HepG2 (cell line): ENCODE results near the gene CERS6. TPM values are rescaled to one million over a fixed set of nuclear protein-coding genes. Genes with fewer than 3 reads are reported as not detected.

Source experiments
- AHR ChIP-seq: IDR thresholded peaks from 2 replicates; pipeline ENCODE4 v1.6.1; 2018; ENCODE audit warnings: missing genetic modification reagents, missing compliant biosample characterization
- ARNT2 ChIP-seq: sonication (generic); formaldehyde crosslinking; IDR thresholded peaks from 2 replicates; pipeline ENCODE4 v1.8.0; 2022; ENCODE audit warnings: mild to moderate bottlenecking, low read depth, missing genetic modification reagents, moderate library complexity
- BHLHE40 ChIP-seq: IDR thresholded peaks from 2 replicates; pipeline ENCODE4 v1.6.1; 2011; ENCODE audit warnings: low read length, improper control_type of control experiment
- CENPT ChIP-seq: sonication (generic); formaldehyde crosslinking; IDR thresholded peaks from 2 replicates; pipeline ENCODE4 v1.8.0; 2022; ENCODE audit warnings: low read depth, mild to moderate bottlenecking, moderate library complexity, missing genetic modification reagents
- CREM ChIP-seq, 2 experiments: sonication (generic) in 1 of 2; formaldehyde crosslinking in 1 of 2; IDR thresholded peaks; 2 replicates each; pipeline versions ENCODE4 v1.4.0 to v1.6.1; 2016 to 2020; ENCODE audit warnings: antibody characterized with exemption in 1 of 2, mild to moderate bottlenecking in 1 of 2, missing genetic modification reagents in 1 of 2
- HNRNPL ChIP-seq: fragments of 200-400 bp; formaldehyde crosslinking; IDR thresholded peaks from 2 replicates; pipeline ENCODE4 v1.6.1; 2017; ENCODE audit warnings: mild to moderate bottlenecking, low read depth, low read length
- ISL2 ChIP-seq: sonication (generic); formaldehyde crosslinking; IDR thresholded peaks from 2 replicates; pipeline ENCODE4 v1.5.0; 2020; ENCODE audit warnings: missing genetic modification reagents
- MED13 ChIP-seq: sonication (generic); formaldehyde crosslinking; IDR thresholded peaks from 2 replicates; pipeline ENCODE4 v1.5.0; 2020; ENCODE audit warnings: missing genetic modification reagents
- MED8 ChIP-seq: sonication (generic); formaldehyde crosslinking; IDR thresholded peaks from 2 replicates; pipeline ENCODE4 v1.8.1; 2023; ENCODE audit warnings: mild to moderate bottlenecking, missing genetic modification reagents; ENCODE audit not compliant: insufficient replicate concordance
- MEF2D ChIP-seq: sonication (generic); formaldehyde crosslinking; IDR thresholded peaks from 2 replicates; pipeline ENCODE4 v1.5.1; 2020; ENCODE audit warnings: mild to moderate bottlenecking, missing genetic modification reagents
- NR2F2 ChIP-seq: IDR thresholded peaks from 2 replicates; pipeline ENCODE4 v1.6.1; 2012; ENCODE audit warnings: low read depth, inconsistent platforms, borderline replicate concordance
- PITX1 ChIP-seq: sonication (generic); formaldehyde crosslinking; IDR thresholded peaks from 2 replicates; pipeline ENCODE4 v1.5.1; 2020; ENCODE audit warnings: mild to moderate bottlenecking, missing genetic modification reagents
- RELA ChIP-seq: sonication (generic); formaldehyde crosslinking; IDR thresholded peaks from 2 replicates; pipeline ENCODE4 v1.4.0; 2020; ENCODE audit warnings: missing genetic modification reagents
- SNAI1 ChIP-seq: sonication (generic); formaldehyde crosslinking; IDR thresholded peaks from 2 replicates; pipeline ENCODE4 v1.5.0; 2020; ENCODE audit warnings: mild to moderate bottlenecking, missing genetic modification reagents, borderline replicate concordance
- SSRP1 ChIP-seq: IDR thresholded peaks from 2 replicates; pipeline ENCODE4 v1.6.1; 2016; ENCODE audit warnings: control low read depth
- TBL1XR1 ChIP-seq: fragments of 150-350 bp; IDR thresholded peaks from 2 replicates; pipeline ENCODE4 v1.6.1; 2014; ENCODE audit warnings: borderline replicate concordance, low read length; ENCODE audit not compliant: partially characterized antibody
- TEAD3 ChIP-seq: optimal IDR thresholded peaks from 2 replicates; pipeline ENCODE3; 2016; ENCODE audit warnings: borderline replicate concordance
- THAP7 ChIP-seq: sonication (generic); formaldehyde crosslinking; IDR thresholded peaks from 2 replicates; pipeline ENCODE4 v1.8.1; 2023; ENCODE audit warnings: mild to moderate bottlenecking, missing genetic modification reagents
- ZBTB34 ChIP-seq: sonication (generic); formaldehyde crosslinking; IDR thresholded peaks from 2 replicates; pipeline ENCODE4 v1.8.0; 2022; ENCODE audit warnings: mild to moderate bottlenecking, missing genetic modification reagents
- ZBTB8A ChIP-seq: sonication (generic); formaldehyde crosslinking; IDR thresholded peaks from 2 replicates; pipeline ENCODE4 v1.4.0; 2020; ENCODE audit warnings: mild to moderate bottlenecking, low read depth, missing genetic modification reagents, borderline replicate concordance
- ZNF205 ChIP-seq: IDR thresholded peaks from 2 replicates; pipeline ENCODE4 v1.6.1; 2018; ENCODE audit warnings: missing biosample characterization, missing genetic modification reagents
- ZNF414 ChIP-seq: sonication (generic); formaldehyde crosslinking; IDR thresholded peaks from 2 replicates; pipeline ENCODE4 v1.5.0; 2020; ENCODE audit warnings: missing genetic modification reagents
- ZNF576 ChIP-seq: sonication (generic); formaldehyde crosslinking; IDR thresholded peaks from 2 replicates; pipeline ENCODE4 v1.4.0; 2020; ENCODE audit warnings: mild to moderate bottlenecking, missing genetic modification reagents
- polyA plus RNA-seq, 8 experiments: library from polyadenylated mRNA; depleted of rRNA in 3 of 8; stranded (reverse) in 7 of 8; unstranded in 1 of 8; fragments of >200 nt; fragmentation: Illumina TruSeq in 4 of 8; extraction: Trizol in 4 of 8; gene quantifications; 2 replicates each; pipeline versions ENCODE4 v1.2.1 to v1.2.3, GENCODE V29; 2011 to 2016; ENCODE audit warnings: low read depth in 4 of 8, missing spikeins in 1 of 8, mixed read lengths in 1 of 8; ENCODE audit not compliant: insufficient read depth in 1 of 8
- total RNA-seq, 5 experiments: library from RNA; depleted of rRNA; stranded (reverse); fragments of >200 nt; fragmentation: Illumina TruSeq; extraction: Trizol; gene quantifications; 2 replicates each; pipeline ENCODE4 v1.2.3, GENCODE V29; 2016; ENCODE audit warnings: low read depth in 1 of 5
- TF ChIP-seq, protein P1 (sequence below): sonication (generic); formaldehyde crosslinking; IDR thresholded peaks from 2 replicates; pipeline ENCODE4 v1.4.0; 2020; ENCODE audit warnings: missing genetic modification reagents
- TF ChIP-seq, protein P2 (sequence below): sonication (generic); formaldehyde crosslinking; conservative IDR thresholded peaks from 2 replicates; pipeline ENCODE4 v1.8.0; 2022; ENCODE audit warnings: low read depth, missing genetic modification reagents

CERS6 gene
- total and polyA plus RNA-seq, 2 of the 13 experiments (the other 11 are each of a cell fraction or from before 2014, with no cell fraction given) = 10.1 to 20.3 TPM

GRCh38 chr2:168478206-168478605 is 22.1 kb downstream of the CERS6 start (continued):
- TF ChIP-seq, protein P1, sequence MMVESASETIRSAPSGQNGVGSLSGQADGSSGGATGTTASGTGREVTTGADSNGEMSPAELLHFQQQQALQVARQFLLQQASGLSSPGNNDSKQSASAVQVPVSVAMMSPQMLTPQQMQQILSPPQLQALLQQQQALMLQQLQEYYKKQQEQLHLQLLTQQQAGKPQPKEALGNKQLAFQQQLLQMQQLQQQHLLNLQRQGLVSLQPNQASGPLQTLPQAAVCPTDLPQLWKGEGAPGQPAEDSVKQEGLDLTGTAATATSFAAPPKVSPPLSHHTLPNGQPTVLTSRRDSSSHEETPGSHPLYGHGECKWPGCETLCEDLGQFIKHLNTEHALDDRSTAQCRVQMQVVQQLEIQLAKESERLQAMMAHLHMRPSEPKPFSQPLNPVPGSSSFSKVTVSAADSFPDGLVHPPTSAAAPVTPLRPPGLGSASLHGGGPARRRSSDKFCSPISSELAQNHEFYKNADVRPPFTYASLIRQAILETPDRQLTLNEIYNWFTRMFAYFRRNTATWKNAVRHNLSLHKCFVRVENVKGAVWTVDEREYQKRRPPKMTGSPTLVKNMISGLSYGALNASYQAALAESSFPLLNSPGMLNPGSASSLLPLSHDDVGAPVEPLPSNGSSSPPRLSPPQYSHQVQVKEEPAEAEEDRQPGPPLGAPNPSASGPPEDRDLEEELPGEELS (CRISPR knock-in tag) = peak; percentile 51; the same call in 1 of the 2 replicates
- TF ChIP-seq BHLHE40 (peak; percentile 43; the same call in 1 of the 2 replicates), CREM (IDR thresholded peaks at IDR 0.05) (peak; percentile 17; the same call in 1 of the 2 replicates), CREM (CRISPR knock-in tag; IDR thresholded peaks at IDR 0.05) (no peak), NR2F2 (0 out of 2 replicates have a peak, but pooled peaks have one; percentile 43), TEAD3 (CRISPR knock-in tag) (peak; percentile 97), MEF2D (CRISPR knock-in tag) (no peak), TBL1XR1 (no peak), SSRP1 (CRISPR knock-in tag) (no peak), ZNF576 (no peak), ZNF414 (CRISPR knock-in tag) (0 out of 2 replicates have a peak, but pooled peaks have one; percentile 36), AHR (CRISPR knock-in tag) (no peak), ZNF205 (CRISPR knock-in tag) (no peak), ISL2 (CRISPR knock-in tag) (no peak; the same call in 1 of the 2 replicates), ARNT2 (CRISPR knock-in tag) (no peak), RELA (CRISPR knock-in tag) (no peak), ZBTB8A (CRISPR knock-in tag) (no peak), MED13 (CRISPR knock-in tag) (no peak), ZBTB34 (CRISPR knock-in tag) (no peak), CENPT (CRISPR knock-in tag) (no peak), MED8 (CRISPR knock-in tag) (no peak), SNAI1 (no peak), HNRNPL (no peak), THAP7 (CRISPR knock-in tag) (no peak), PITX1 (CRISPR knock-in tag) (peak; percentile 78)
- TF ChIP-seq, protein P2, sequence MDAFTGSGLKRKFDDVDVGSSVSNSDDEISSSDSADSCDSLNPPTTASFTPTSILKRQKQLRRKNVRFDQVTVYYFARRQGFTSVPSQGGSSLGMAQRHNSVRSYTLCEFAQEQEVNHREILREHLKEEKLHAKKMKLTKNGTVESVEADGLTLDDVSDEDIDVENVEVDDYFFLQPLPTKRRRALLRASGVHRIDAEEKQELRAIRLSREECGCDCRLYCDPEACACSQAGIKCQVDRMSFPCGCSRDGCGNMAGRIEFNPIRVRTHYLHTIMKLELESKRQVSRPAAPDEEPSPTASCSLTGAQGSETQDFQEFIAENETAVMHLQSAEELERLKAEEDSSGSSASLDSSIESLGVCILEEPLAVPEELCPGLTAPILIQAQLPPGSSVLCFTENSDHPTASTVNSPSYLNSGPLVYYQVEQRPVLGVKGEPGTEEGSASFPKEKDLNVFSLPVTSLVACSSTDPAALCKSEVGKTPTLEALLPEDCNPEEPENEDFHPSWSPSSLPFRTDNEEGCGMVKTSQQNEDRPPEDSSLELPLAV (CRISPR knock-in tag) = no peak
